Activated T-cell treated with anti-CD3 and anti-CD28 coated beads, Interleukin-2, amount 50 U/mL, for 1 hour (primary cell): ENCODE measurements around the gene TMEM100.

Experiments
- DNase-seq: peaks from one replicate; pipeline ENCODE4 v3.0.0-alpha.2; 2020

Gene TMEM100

DNA sequence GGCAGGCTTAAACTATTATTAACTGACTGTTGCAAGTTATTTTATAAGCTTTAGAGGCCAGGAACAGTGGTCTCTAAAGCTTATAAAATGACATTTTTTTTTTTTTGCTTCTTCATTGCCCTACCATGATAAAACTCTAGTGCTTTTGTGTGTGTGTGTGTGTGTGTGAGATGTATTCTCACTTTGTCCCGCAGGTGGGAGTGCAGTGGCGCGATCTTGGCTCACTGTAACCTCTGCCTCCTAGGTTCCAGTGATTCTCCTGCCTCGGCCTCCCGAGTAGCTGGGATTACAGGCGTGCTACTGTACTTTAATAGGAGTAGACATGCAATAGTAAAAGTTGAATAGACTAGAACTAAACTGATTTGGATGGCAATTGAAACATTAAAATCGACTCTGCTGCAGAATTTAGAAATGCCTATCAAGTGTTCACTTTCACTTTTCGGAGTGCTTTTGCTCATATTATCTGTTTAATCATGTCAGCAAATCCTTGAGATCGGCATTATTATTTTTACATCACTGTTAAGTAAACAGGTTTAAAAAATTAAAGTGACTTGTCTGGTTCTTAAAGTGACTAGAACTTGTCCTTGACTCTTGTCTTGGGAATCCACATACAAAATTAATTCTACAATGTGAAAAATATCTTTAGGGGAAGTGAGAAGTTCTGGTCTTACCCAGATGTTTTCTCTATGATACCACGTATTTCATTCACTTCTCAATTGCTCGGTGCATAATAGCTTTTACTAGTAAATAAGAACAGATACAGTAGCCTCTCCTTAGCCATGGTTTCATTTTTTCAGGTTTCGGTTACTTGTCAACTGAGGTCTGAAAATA is 19.8 kb upstream of the TMEM100 start:
- no peak for DNase-seq

DNA sequence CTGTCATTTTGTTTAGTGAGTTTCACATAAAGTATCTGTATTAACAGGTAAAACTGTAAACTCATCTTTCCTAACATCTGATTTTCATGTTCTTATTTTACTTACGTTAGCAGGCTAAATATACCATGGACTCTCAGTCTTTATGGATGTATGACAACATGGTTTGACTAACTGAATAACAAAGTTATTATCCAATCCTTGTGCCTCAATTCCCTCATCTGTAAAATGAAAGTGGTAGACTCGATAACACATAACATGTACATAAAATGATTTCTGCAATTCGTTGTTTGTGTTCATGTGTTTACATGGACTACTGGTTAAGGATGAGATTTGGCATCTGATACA is 18.7 kb upstream of the TMEM100 start:
- no peak for DNase-seq

DNA sequence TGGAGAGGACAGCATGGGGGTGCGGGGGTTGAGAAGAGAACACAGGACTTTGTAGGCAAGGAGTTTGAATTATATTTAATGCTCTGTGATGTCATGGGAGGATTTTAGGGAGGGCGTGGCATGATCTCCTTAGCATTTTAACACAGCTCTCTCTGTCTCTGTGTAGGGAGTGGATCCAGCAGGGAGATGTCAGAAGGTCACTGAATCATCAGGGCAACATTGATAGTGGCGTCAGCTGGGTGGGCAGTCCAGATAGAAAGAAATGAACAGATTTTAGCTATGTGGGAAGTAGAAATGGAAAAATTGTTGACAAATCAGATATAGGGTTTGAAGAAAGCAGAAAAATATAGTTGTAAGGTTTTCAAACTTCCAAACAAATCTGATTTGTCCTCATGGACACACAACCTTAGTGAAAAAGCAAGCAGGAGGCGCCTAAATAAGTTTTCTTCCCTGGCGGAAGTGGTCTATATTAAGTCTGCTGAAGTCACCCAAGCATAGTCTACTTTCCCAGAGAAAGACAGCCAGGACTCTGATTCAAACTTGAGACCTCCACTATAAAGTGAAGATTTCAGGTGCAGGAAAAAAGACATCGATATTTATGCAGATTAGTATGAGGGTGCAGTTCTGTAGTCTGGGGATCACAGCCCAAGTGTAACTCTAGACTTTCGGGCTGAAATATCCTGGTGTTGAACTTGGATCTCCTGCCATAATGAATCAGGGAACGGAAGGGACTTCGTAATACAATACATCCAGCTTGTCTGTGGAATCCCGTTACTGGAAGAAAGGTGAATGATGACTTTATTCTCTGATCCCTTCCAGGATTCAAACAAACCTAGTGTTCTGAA is 18.1 kb upstream of the TMEM100 start:
- no peak for DNase-seq

DNA sequence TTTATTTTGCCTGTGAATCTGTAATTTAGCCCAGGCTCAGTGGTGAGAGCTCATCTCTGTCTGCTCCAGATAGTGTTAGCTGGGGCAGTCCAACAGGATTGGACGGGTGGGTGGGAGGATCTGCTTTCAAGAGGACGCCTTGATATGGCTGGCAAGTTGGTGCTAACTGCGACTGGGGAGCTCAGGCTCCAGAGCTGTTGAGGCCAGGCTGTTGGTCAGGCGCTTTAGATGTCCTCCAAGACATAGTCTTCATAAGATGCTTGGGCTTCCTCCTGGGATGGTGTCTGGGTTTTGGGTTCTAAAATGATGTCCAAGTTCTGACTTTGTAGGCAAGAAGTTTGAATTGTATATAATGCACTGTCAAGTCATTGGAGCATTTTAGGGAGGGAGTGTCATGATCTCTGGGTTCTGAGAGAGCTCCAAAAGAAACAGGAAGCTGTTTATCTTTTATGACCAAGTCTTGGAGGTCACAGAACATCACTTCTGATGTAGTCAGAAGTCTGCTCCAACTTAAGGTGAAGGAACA is 15.4 kb upstream of the TMEM100 start:
- DNase-seq: no peak

DNA sequence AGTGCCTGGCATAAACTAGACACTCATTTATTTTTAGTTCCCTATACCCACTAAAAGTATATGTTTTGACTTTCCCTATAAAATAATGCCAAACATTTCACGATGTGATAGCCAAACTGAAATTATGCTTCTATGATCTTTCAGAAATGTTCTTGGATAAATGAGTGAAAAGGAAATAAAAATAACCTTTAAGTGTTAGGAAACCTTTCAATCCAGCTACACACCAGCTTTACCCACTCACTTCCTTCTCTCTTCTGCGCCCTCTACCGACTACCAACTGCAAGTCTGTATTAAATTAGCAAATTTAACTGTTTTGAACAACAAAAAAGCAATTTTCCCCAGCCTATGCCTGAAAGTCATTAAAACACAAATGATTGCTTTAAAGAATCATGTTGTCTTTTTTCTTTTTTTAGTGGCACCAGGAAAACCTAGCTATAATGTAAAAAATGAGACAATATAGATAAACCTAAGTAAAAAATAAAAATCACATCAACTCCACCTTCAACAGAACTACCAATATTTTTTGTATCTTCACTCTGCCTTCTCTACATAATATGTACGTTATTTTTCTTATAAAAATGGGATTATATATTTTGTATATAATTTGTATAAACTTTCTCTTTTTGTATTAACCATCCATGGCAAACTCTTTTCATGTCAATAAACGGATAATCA is 13.2 kb upstream of the TMEM100 start:
- no peak for DNase-seq

DNA sequence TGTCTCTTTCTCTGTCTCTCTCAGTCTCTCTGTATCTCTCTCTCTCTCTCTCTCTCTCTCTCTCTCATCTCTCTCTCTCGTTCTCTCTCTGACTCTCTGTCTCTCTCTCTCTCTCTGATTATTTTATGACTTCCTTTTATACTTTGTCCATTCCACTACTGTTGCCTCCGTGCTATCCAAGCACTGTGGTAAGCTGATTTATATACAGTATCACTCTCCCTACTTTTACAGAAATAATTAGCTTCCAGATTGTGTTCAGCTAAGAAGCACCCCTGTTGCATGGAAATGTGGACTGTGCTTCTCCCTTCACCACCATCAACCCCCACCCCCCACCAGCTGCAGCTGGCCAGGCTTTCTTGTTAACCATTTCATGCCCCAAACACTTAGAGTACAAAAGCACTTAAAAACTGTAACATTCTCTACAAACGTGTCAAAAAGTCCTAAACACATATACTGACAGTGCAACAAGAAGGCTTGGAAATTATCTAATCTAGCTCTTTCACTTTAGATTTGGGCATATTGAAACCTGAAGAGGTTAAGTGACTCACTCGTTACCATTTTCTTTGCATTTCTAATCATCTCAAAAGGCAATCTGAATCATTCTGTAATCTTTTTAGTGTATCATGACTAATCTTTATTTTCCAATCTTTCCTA is 11.6 kb upstream of the TMEM100 start:
- DNase-seq: no peak

DNA sequence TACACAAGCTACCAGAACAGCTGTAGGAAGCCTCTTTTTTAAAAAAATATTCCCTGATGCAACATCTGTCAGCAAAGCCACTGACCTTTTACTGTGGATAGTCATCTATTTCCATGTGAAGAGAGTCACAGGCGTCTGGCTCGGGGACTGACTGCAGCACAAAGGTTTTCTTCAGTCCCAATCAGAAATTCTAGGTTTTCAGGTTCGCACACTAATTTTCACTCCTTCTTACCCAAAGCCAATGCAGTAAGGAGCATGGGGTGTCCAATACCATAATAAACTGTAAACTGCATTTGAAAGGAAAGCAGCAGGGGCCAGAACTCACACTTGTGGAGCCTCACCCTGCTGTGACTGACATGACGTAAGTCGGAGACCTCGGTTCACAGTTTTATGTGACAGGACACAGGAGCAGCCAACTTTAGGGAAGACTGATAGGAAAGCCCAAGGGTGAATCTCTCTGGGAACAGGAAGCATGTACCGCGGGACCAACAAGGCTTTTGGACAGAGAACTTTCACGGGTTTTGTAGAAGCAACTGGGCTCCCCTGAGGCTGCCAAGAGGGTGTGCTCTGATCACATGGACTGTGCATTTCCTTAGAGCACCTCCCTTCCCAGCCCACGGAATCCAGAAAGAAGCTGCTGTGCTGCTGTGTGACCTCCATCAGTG is 9.1 kb upstream of the TMEM100 start:
- DNase-seq: no peak

DNA sequence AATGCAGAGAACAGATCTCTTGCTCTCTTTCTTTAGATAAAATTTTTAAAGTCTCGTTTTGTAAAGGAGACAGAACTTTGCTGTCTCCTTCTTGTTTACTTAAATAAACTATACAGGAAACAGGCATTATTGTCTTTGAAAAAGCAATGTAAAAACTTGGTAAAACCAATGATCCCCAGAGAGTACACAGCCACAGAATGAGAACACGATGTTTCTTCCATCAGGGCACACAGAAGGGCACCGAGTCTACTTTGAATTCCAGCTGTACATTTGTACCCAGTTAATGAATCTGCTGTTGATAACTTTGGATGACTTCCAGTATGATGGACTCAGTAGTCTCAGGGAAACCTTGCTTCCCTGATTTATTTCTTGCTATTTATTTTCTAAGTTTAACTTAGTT is 8.1 kb upstream of the TMEM100 start:
- no peak for DNase-seq

DNA sequence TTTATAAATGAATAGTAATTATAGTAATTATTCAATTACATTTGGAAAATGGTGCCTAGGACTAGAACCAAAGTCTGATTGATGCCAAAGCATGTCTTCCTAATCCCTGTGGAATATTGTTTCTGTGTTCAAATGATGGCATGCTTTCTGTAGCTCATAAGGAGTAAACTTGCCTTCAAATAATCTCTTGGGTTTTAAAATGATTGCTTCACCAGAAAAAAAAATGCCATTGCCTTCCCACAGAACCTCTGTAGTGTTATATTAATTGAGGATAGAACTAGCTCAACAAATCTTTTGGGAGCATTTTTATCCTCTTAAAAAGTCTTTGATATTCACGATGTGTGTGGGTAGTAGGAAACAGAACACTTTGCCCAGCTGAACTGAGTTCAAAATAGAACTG is 7.7 kb upstream of the TMEM100 start:
- DNase-seq: no peak

DNA sequence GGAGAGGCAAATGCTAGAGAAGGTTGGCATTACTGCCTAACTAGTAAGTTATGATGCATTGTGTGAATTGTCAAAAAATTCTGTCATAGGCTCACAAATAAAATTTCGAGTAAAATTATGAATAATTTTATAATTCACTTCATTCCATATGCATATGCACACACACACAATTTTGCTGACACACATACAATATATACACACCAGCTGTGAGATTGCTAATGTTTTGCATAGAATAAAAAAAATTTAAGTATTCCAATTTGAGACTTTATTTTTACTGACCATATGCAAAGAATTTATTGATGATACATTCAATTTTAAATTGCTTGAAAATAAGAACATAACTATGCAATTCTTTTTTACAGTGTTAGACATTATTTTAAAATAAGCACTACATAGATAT is 6.8 kb upstream of the TMEM100 start:
- no peak for DNase-seq

DNA sequence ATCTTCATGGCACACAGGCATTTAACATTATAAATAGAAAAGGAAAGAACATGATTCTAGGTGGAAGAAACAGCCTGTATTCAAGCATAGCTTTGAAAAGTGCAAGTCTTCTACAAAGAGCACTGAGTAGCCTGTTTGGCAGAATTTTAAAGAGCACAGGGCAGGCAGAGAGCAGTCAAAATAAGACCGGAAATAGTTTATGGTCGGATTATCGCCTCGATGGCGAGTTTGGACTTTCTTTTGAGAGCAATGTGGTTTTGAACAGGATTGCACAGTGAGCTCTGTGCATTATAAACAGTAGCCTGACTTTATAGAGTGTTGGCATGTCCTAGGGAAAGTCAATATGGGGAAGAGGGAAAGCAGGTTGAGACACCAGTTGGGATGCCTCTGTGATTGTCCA is 6.2 kb upstream of the TMEM100 start:
- no peak for DNase-seq

DNA sequence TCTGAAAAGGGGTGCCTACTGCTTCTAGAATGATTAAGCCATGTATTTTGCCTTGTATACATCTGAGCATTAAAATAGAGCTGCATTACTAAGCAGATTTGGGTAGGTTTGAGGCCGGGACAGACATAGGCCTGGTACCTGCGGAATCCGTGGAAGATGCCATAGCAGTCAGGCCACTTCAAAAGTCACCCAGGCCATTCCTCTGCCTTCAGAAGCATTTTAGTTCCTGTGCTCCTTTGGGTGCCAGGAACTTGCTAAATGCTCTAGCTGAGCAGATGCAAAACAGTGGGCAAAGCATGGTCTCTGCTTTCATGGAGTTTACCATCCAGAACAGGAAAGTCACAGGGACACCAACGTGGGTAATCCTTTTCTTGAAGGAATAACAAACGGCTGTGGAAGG is 5.7 kb upstream of the TMEM100 start:
- DNase-seq: no peak

DNA sequence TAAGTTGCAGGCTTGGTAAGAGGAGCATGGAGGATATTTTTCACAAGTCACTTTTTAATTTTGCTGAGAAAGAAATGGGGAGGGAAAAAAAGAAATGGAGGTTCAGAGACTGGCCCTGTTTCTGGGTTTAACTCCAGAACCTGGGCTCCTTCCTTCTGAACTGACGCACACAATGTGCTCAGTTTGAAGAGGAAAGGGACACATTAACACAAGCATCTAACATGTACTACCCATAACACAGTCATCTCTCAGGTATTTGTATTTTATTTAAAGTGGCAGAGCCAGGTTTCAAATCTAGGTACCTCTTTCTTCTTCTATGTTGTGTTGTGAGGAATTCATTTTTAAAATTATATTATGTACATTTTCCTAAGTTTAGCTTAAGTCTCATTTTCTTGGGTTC is 5.3 kb upstream of the TMEM100 start:
- no peak for DNase-seq

DNA sequence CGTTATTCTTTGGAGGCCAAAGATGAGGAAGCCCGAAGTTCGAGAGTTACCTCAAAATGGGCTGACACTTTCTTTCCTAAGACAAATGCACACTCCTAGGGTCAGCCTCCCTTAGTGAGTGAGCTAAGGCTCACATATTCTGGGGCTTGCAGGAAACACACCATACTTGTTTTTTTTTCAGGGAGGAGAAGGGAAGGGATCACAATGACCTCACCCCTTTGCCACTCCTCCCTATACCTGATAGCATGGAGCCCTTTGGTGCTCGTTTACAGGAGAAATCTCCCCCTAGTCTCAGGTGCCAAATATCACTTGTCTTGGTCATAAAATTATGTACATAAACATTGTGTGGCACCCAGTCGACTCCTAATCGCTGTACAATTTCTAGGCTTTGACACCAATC is 4.6 kb upstream of the TMEM100 start:
- no peak for DNase-seq

DNA sequence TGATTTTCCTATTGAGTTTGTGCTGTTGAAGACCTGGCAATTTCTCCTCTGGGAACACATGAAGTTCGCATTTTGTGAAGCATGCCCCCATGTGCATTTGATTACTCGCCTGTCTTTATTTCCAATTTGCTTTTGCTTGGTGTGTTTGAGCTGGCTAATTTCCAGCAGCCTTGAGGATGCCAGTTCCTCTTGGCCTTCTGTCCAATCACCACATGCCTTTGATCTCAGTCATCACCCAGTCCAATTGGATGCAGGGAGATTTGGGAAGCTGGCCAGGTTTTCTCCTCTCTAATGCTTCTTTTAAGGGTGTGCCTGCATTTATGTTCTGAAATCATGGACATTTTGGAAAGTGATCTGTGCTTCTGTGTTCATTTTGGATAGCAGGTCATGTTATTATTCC is 3.8 kb upstream of the TMEM100 start:
- DNase-seq: no peak

DNA sequence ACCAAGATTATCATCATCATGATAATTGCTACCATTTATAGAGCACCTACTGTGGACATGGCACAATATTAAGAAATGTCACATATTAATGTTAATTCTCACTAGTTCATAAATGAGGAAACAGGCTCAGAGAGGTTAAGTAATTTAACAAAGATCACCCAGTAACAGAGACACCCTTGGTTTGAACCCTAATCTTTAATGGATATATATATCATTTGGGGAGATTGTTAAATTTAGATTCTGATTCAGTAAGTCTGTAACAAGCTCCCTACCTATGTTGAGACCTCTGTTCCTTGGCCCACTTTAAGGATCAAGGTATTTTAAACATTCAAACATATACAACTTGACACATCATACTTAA is 804 bp upstream of the TMEM100 start:
- DNase-seq: no peak

DNA sequence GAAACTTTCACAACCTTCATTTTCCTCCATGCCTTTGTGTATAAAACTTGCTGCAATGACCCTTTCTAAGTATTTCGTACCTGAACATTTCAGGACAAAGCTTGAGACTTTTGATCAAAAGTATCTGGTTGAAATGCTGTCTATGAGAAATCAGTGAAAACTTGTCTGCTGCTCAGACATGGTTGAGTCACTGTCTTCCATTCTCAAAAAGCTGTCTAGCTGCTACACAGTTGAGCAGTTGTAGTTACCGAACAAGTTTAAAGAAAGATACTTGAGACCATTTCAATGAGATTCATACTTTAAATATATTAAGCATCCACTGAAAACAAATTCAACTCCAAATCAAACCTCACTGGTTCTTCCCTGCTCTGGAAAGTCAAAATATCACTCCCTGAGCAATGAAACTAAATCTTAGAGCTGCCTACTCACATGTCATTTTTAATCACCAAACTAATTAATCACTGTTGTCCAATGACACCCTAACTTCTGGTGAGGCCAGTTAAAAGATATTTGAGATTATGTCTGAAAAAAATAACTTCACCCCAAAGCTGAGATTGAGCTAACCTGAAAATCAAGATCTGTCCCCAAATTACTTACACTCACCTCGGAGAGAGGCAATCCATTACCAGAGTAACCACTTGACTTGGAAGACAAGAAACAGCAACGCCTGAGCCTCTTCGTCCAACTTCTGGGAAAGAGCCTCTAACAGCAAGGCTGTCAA is 488 bp downstream of the TMEM100 start:
- DNase-seq: no peak

DNA sequence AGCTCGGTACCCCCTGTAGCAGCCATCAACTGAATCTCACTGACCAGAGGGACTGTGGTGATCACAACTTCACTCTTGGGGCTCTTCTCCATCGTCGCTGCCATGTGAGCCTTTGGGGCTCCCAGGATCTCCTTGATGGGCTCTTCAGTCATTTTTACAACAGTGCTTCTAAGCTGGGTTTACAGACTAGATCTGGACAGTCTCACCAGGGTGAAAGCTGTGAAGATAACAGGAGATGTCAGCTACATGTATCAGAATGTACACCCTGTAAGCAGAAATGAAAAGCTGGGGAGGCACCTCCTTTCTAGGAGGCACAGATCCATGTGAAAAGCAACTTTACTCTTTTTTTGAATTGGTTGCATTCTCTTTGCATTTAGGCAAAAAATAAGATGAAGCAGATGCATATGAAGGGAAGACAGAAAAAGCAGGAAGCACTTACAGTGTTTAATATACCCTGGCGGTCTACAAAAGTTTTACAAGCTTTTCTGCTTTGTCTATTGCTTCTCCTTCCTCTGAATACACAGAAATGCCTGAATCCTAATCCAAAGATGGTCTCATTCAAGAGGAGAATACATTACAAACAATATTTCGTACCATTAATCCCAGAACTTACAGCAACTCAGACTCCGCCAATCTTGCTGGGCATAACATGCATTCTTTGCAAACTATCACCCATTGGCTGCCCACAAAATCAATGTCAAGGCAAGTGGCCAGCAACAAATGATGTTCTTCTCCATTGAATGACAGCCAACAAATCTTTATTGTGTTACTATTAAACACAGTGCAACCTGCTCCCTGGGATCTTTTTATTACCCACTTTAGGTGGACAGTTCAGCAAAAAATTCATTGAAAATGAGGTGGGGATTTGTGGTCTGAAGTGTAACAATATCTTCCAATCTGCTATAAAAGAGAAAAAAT is 1.5 kb downstream of the TMEM100 start:
- DNase-seq: no peak

DNA sequence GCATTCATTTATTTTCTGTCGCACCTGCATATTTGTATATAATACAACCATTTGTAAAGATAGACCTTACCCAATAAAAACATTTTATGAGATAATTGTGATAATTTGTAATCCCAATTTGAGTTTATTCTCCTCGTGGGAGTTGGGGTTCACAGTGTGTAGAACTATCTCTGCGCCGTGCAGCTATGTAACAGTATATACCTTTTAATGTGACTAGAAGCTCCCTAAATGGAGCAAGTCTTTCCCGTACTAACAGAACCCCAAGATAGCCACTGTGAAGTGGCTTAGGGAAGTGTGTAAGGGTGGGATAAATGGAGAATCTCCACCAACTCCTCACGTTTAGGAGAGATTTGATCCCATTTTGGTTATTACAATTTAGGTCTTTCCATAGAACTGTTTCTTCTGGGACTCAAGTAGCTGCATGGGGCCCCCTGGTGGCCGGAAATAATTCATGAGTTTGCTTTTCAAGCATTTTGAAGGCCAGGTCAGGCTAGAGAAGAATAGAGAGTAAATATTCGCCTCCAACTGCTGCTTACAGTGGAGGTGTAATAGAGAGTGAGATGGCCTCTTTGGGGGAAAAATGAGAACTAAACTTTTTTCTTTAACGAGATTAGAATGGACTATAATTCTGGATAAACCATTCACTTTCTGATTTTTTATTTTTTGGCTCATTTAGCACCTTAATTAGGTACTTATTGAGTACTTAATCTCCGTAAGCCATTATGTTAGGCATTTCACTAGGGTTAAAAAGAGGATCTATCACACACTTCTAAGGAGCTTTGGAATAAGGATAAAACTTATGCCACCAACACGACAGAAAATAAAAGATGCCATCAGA is 4.5 kb downstream of the TMEM100 start:
- peak; percentile 42 for DNase-seq

DNA sequence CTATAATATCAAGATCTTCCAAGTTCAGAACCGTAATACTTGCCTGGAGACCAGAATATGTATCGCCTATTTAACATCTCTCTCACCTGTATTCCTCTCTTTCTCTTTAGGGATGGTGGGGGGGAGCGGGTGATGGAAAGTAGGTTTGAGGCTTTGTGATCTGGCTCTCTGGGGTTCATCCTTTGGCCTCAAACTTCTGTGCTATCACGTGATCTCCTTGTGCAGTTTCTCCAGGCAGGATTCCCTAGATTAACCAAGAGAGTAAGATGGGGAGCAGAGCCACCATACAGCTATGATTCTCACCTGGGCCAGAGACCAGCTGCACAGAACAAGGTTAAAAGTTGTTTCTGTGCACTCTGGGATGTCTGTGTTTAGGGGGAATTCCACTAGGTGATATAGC is 5.2 kb downstream of the TMEM100 start:
- DNase-seq: no peak
